DMS79 (cell line): ENCODE results near the gene HNRNPUL2.
A peak's percentile ranks its signal among the peaks of the same experiment; 100 is the strongest.
"Not testable (repeated sequence)": the region's sequence is repeated elsewhere in the genome, so short reads cannot be mapped to it uniquely, and the experiment has no call there.

Source experiments
- DNase-seq: peaks from one replicate; lab custom pipeline; 2025; lab: John Stamatoyannopoulos, UW

The HNRNPUL2 gene

GRCh38 chr11:62727165-62727871 lies at the start of gene HNRNPUL2:
HNRNPUL2 (minus strand) TSS chr11:62727457; CDS start chr11:62727156, 301 bp downstream.
- peak; percentile 99 for DNase-seq

GRCh38 chr11:62775646-62776045 lies 48.4 kb upstream of the HNRNPUL2 start:
- DNase-seq, result no peak

- no peak for DNase-seq
These were observed 47.1 kb upstream of the HNRNPUL2 start for GRCh38 chr11:62774407-62774806.

GRCh38 chr11:62771144-62772021 lies 44.1 kb upstream of the HNRNPUL2 start, which contains the start of gene TAF6L:
TAF6L (plus strand) TSS chr11:62771396; CDS start chr11:62775784, 4,388 bp downstream.
- DNase-seq, result peak; percentile 95

- no peak for DNase-seq
These were observed 43.5 kb upstream of the HNRNPUL2 start for GRCh38 chr11:62770778-62771143.

GRCh38 chr11:62760867-62761227 lies 33.6 kb upstream of the HNRNPUL2 start:
- not testable (repeated sequence) for DNase-seq

GRCh38 chr11:62757846-62758788 lies 30.9 kb upstream of the HNRNPUL2 start:
- DNase-seq, result no peak

GRCh38 chr11:62755086-62755615 lies 27.9 kb upstream of the HNRNPUL2 start:
- DNase-seq, result no peak

GRCh38 chr11:62753736-62754603 lies 26.7 kb upstream of the HNRNPUL2 start, which contains the start of gene ZBTB3:
ZBTB3 (minus strand) TSS chr11:62754160; CDS start chr11:62753664, 496 bp downstream.
- peak; percentile 99 for DNase-seq

- DNase-seq, result no peak
These were observed 25.9 kb upstream of the HNRNPUL2 start for GRCh38 chr11:62752994-62753735.

GRCh38 chr11:62752177-62752785 lies 25.0 kb upstream of the HNRNPUL2 start:
- no peak for DNase-seq

GRCh38 chr11:62749931-62750330 lies 22.7 kb upstream of the HNRNPUL2 start:
- DNase-seq, result not testable (repeated sequence)

GRCh38 chr11:62747475-62748160 lies 20.4 kb upstream of the HNRNPUL2 start:
- no peak for DNase-seq

- DNase-seq, result no peak
These were observed 9.9 kb upstream of the HNRNPUL2 start for GRCh38 chr11:62737196-62737595.

GRCh38 chr11:62732830-62733229 lies 5.6 kb upstream of the HNRNPUL2 start:
- DNase-seq, result no peak

- DNase-seq, result not testable (repeated sequence)
These were observed 2.8 kb upstream of the HNRNPUL2 start for GRCh38 chr11:62730076-62730475.

- DNase-seq, result peak; percentile 78
These were observed 1.1 kb upstream of the HNRNPUL2 start, which contains the start of gene TTC9C for GRCh38 chr11:62728171-62728988. TTC9C (plus strand) TSS chr11:62728486; CDS start chr11:62728849, 363 bp downstream.

- peak; percentile 95 for DNase-seq
These were observed 564 bp upstream of the HNRNPUL2 start for GRCh38 chr11:62727872-62728170.
